Stimulated activated CD8-positive, alpha-beta memory T cell treated with anti-CD3 and anti-CD28 coated beads, Interleukin-7, amount 100 ng/mL, for 4 hours (primary cell): ENCODE data around the gene RADIL.

ENCODE experiments used
- DNase-seq, 2 donors: peaks; one replicate each; pipeline ENCODE4 v3.0.0-alpha.2; 2020; ENCODE audit warnings: low read depth in 2 of 2

Gene RADIL

DNA sequence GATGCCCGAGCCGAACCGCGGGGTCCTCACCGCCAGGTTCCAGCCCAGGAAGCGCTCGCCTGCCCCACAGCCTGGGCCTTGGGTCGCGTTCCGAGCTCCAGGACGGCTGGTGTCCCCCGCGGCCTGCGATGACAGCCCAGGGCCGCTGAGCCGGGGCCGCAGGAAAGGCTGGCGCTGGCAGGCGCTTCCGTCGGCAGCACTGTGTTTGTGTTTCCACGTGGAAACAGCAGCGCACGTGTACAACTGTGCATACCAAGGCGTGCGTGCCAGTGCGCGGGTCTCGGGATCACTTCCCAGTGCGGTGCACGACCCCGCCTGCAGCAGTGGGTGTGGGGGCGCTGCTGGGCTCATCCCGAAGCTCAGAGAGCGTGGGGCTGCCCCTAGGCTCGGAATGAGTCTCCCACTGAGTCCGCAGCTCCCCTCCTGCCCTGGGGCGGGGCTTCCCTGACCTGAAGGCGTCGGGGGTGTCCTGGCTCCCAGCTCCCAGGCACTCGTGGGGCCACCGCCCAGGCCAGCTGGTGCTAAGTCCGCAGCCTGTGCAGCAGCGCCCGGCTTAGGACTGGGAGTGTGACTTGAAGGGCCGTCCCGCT, 90.9 kb downstream of the RADIL start:
- no peak for DNase-seq

DNA sequence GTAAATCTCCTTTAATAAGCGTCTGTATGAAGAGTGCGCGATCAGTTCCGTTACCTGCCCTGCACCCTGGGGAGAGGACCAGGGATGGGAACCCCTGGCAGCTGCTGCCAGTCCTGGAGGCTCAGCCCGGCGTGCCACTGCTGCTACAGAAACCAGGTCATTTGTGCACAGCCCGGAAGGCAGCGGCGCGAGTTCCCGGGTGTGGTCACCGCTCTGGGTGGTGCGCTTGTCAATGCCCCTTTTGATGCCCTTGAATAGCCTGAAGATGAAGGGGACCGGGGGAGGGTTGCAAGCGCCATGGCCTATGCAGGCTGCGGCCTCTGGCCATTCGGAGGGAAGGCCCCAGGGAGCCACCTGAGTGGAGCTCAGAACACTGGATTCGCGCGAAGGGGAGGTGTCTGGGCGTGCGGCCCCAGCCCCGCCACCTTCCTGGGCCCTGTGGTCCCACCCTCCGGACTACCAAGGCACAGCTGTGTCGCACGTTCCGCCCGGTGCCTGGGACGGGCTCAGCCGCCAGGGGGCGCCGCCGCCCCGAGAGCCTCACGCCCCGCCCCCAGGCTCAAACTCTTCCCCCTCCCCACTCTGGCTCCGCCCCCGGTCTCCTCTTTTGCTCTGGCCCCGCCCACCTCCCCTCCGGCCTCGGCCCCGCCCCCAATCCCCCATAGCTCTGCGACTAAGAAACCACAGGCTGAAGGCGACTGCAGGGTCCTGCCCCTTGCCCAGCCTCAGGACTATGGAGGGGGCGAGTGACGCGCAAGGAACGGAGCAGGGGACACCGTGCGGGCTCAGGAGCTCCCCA, 91.6 kb downstream of the RADIL start:
- peak; percentile 60 to 70 for DNase-seq

- DNase-seq, result no peak
Observed at GRCh38 chr7:4791101-4791737, 92.3 kb downstream of the RADIL start.

GRCh38 chr7:4790516-4790991, 93.0 kb downstream of the RADIL start:
- no peak for DNase-seq

DNA sequence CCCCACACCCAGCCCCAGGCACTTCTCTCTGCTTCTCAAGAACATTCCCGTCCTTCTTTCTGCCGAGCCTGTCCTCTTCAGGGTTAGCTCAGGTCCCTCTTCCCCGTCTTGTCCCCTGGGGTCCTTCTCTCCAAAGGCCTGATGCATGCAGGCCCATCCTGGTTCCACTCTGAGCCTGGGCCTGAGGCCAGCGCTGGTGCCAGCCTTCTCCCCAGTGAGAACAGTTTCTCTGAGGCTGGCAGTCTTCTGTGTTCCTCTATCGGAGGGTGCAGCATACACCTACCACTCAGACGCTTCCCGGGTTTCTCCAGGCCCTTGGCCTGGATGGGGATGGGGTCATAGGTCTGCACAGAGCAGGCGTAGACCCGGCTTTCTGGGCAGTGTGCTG, 93.4 kb downstream of the RADIL start:
- DNase-seq, result no peak

- DNase-seq, result no peak
Observed at GRCh38 chr7:4789194-4790077, 94.1 kb downstream of the RADIL start.

- no peak for DNase-seq
Observed at GRCh38 chr7:4788627-4789189, 94.8 kb downstream of the RADIL start.

DNA sequence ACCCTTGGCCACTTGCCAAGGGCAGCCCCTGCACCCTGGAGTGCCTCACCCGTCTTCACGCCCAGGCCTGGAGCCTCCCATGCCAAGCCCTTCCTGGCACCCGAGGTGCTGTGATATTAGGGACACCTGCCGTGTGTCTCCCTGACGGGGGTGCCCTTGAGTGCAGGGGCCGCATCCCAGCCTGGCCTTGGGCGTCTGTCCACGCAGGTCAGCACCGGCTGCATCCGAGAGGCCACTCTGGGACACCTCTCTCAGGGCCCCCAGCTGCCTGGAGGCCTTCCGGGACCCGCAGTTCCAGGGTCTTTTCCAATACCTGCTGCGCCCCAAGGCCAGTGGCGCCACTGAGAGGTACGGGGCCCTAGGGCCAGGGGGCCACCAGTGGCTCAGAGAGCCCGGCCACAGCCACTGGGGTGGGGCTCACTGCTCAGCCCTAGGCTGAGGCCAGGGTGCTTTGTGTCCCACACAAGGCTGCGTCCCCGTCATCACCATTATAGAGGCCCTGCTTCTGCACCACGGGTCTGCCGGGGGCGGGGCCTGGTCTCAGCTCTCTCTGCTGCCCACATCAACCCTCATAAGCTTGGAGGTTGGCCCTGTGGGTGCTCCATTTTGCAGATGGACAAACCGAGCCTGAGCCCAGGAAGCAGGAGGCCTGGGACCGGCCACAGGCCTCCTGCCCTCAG, 95.4 kb downstream of the RADIL start:
- no peak for DNase-seq

DNA sequence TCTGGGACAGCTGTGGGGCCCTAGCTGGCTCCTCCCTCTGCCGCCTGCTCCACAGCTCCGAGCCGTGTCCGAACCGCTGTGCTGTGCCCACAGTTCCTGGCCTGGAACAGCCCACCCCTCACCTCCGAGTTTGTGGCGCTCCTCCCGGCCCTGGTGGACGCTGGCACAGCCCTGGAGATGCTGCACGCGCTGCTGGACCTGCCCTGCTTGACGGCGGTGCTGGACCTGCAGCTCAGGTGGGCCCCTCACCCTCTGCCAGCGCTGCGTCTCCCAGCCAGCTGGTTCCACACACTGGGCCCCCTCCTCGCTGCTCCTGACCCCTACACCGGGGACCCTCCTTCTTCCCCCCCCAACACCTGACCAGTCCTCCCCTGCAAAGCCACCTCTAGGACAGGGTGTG, 96.0 kb downstream of the RADIL start:
- DNase-seq, result no peak

GRCh38 chr7:4786015-4786414, 97.5 kb downstream of the RADIL start:
- no peak for DNase-seq

- DNase-seq, result no peak
Observed at GRCh38 chr7:4785371-4785770, 98.1 kb downstream of the RADIL start.

DNA sequence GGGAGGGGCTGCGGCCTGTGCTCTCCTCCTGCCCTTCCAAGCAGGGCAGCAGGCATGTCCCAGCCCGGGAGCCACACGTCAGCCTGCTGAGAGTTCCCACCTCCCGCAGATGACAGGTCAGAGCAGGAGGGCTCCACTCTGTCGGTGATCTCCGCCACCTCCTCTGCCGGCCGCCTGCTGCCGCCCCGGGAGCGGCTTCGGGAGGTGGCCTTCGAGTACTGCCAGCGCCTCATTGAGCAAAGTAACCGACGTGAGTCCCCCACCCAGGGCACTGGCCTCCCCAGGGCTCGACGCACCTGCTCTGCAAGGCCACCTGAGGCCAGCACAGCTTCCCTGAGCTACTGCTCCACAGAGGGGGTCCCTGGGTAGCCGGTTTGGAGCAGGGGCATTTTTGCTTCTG, 98.7 kb downstream of the RADIL start:
- no peak for DNase-seq

- DNase-seq, result no peak
Observed at GRCh38 chr7:4783762-4784351, 99.7 kb downstream of the RADIL start.

DNA sequence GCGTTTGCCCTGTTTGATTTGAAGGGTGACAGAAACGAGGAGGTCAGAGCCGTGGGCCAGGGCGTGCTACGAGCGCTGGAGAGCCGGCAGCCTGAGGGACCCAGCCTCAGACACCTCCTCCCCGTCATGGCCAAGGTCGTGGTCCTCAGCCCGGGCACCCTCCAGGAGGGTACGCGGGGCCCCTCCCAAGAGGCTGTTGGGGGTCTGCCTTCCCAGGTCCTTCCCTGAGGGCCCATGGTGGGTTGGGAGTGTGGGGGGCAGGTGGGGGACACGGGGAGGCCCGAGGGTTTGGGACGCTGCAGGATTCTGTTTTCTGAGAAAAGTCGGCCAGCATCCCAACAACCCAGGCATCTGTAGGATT, 100.2 kb downstream of the RADIL start:
- no peak for DNase-seq

GRCh38 chr7:4782333-4783291, 100.9 kb downstream of the RADIL start:
- DNase-seq, result no peak

DNA sequence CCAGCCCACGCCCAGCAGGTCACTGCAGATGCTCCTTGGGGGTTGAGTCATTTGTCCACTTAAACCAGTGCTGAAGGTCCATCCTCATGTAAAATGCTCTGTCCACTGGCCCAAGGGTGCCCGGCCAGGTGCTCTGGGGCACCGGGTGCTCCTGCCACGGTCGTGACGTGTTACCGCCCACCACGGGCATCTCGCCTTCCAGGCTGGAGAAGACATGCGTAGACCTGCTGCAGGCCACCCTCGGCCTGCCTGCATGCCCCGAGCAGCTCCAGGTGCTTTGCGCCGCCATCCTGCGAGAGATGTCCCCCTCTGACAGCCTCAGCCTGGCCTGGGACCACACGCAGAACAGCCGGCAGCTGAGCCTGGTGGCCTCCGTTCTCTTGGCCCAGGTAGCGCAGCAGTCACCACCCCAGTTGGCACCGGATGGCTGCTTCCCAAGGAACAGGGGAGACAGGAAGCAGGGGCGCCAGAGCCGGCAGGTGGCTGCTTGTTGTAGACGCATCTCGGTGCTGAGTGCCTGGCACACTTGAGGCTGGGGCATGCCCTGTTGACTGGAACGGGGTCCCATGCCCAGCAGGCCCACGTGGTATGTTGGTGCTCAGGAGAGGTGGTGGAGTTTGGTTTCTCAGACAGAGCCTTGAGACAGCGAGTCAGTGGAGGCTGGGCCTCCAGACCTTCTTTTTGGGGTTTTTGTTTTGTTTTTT, 102.0 kb downstream of the RADIL start:
- DNase-seq, result no peak

DNA sequence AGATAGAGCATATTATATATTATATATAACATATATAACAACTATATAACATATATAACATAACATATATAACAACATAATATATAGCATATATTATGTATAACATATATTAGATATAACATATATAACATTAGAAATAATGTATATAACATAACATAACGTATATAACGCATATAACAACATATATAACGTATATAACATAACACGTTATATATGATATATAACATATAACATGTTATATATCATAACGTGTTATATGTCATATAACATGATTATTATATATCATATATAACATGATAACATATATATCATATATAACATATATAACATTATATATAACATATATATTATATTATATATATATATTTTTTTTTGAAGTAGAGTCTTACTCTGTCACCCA, 104.4 kb downstream of the RADIL start:
- no peak for DNase-seq

DNA sequence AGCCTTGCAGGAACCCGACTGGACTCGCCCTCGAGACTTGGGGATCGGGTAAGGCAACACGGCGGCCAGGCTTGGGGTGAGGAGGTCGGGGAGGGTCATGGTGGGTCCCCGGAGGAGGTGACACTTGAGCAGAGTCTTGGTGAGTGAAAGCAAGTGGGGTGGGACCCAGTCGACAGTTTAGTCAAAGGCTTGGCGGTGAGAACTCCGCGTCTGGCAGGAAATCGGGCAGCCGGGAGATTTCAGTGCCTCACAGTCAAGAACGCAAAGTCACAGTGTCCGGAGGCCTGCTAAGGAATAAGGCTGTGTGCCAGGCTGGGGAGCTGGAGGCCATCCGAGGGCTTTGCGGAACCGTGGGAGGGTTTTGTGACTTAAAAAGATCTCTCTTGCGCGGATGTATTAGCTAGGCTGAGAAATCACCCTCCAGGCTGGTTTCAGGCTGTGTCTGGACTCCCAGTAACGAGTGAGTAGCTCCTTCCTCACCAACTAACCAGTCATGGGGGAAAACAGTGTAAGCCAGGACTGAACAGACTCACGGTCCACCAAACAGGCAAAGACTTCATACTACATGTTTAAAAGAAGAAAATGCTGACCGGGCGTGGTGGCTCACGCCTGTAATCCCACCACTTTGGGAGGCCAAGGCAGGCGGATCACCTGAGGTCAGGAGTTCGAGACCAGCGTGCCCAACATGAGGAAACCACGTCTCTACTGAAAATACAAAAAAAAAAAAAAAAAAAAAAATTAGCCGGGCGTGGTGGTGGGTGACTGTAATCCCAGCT, 107.5 kb downstream of the RADIL start:
- DNase-seq, result peak; percentile 23 to 37
